ENCODE measurements around the gene FAM89A.

FAM89A gene

DNA sequence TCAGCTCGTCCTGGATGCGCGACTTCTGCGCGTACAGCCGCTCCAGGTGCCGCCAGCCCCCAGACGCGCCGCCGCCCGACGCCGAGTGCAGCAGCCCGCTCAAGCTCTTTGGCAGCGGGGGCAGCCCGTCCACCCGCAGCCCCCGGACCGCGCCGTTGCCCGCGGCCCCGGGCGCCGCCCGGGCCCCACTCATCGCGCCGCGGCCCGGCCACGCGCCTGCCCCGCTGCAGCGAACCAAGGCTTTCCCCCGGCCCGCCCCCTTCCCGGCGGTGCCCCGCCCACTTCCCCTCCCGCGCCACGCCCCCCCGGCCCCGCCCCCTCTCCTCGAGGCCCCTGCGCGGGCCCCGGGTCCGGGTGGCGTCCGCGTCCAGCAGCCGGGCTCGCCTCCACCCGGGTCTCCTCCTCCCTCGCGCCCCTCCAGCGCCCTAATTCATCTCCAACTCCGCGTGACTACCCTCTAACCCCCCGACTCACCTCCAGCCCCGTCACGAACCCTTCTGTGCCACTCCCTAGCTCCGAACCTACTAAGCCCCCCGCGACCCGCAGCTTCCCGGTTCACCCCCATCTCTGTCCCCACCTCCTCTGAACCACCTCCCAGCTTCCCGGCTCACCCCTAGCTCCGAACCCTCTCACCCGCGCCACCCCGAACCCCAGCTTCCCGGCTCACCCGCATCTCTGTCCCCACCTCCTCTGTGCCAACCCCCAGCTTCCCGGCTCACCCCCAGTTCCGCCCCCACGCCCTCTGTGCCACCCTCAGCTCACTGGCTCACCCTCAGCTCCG is at the start of gene FAM89A:
Gene FAM89A (minus strand): TSS at position 236 of the 781 bp plus-strand sequence. CDS start 43 bp downstream, at position 193.
- DNase-seq = no peak

DNA sequence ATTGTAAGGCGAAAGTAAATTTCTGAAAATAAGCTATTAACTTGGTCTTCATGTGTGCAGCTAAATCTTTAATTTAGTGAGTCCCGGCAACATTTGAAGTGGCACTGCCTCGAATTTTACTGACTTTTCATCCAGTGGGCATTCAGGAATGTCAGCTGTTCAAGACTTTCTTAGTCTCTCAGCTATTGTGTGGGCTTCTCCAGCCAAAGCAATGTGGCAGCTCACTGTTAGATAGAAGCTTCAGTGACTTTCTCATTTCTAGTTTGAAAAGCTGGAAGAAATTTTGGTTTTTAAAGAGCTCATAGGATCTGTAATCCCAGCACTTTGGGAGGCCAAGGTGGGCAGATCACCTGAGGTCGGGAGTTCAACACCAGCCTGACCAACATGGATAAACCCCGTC is 44.3 kb upstream of the FAM89A start:
- DNase-seq = no peak

DNA sequence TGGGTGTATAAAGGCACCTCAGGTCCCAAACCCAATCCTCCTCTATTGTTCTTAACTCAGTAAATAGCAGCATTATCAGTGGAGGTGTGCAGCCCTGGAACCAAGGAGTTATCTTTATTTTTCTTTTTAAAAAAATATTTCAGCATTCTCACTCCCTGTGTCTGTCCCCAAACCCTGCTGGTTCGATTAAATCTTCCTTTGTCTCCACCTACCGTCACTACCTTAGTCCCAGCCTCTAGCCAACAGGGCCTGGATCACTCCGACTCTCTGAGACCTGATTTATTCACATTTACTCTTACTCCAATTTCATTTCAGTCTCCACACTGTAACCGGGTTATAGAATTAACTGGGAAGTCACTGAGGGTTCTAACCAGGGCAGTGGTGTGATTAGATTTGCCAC is 39.1 kb upstream of the FAM89A start:
- no peak for DNase-seq

DNA sequence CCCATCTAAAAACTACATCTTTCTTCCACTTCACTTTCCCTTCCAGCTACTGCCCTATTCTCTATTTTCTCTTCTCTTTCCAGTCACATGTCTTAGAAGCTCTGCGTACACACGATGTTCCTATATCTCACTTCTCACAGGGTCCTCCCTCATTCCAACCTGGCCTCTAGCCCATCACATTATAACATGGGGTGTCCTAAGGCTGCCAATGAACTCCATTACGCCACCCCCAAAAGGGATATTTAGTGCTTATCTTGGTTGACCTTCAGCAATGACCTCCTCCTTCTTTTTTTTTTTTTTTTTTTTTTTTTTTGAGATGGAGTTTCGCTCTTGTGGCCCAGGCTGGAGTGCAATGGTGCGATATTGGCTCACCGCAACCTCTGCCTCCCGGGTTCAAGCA is 38.2 kb upstream of the FAM89A start:
- no peak for DNase-seq

DNA sequence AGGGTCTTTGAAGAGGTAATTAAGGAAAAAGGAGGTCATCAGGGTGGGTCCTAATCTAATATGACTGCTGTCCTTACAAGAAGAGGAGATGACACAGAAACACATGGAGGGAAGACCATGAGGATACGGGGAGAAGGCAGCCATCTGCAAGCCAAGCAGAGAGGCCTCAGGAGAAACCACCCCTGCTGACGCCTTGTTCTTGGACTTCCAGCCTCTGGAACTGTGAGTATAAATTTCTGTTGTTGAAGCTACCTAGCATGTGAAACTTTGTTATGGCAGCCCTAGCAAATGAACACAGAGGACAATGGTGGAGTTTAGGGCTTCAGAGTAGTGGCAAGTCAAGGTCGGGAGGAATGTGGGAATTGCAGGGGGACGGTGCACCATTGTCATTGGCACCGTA is 36.7 kb upstream of the FAM89A start:
- no peak for DNase-seq

DNA sequence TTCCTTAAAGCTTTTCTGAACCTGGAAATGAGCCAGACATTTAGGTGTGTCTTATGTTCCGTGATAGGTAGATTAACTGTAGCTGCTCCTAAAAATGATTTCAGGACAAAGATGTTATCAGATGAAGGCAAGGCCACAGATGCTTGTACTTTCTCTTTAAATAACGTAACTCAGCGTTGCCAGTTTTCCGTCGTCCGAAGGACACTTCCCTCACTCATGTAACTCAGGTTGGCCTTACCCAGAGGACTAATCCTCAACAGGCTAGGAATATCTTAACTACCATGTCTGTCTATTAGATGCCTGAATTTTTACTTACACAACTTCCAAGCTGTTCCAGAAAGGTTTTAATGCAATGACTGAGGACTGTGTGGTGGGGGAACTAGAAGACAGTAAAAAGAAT is 35.4 kb upstream of the FAM89A start:
- no peak for DNase-seq

DNA sequence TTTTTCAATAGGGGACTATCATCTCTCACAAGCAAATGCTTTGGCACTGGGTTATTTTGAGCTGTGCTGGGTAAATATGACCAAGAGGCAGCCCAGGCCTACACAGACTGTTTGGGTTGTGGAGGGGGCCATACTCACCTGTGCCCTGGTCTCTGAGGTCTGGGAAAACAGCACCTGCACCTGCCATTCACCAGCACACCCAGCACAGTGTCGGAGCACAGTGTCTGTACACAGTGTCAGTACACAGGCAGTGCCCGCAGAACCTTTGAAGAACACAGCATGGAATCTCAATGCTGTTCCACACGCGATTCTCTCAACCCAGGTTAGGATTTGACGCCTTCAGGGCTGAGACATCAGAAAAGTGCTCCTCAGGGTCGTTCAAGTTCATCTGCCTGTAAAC is 35.0 kb upstream of the FAM89A start:
- no peak for DNase-seq

DNA sequence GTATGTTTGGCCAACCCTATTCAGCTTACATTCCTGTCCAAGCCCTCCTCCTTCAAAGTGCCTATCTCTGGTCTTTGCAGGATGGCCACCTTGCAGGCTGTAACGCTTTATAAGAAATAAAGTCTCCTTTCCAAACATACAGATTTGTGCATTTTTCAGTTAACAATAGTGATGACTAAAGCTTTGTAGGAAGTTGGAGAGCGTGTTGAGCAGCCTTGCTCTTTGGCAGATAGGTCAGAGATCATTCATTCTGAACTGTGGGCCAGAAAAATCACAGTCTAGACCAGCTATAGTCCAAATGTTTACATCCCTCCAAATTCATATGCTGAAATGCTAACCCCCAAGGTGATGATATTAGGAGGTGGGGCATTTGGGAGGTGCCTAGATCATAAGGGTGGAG is 34.0 kb upstream of the FAM89A start:
- DNase-seq = no peak

DNA sequence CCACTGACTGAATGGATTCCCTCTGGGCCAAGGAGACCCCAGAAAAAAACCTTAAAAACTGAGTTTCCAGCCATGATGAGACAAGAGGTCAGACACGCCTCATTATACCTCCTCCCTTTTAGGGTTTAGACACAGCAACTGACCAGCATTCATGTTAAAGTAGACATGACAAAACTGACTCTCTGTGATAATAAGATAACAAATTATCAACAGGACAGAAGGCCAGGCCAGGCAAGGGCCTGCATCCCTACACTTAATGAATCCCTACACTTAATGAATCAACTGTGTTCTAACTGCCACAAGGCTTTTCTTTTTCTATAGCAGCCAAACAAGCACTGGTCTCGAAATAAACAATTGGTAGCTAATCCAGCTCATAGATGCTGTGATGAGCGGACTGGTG is 33.3 kb upstream of the FAM89A start:
- no peak for DNase-seq

DNA sequence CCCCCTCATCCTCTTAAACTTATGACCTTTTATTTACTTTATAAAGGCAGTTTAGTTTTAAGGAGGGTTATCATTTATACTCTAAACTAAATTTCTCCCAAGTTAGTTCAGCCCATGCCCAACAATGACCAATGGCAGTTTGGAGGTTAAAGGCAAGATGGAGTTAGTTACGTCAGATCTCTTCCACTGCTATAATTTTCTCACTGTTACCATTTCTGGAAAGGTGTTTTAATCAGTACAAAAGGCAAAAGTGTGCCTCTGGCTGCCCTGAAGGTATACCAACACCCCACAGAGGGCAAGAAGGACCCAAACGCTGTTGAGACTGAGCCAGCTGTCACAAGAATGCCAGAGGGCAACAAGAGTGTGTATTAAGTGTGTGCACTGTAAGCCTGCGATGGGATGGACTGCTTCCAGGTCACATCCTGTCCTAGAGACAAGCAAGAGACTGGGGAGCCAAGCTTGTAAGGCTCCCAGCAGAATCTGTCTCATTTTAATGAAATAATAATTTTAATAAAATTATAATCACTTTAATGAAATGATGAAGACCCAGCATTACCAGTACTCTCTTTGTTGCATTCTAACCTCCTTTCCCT is 32.5 kb upstream of the FAM89A start:
- no peak for DNase-seq

DNA sequence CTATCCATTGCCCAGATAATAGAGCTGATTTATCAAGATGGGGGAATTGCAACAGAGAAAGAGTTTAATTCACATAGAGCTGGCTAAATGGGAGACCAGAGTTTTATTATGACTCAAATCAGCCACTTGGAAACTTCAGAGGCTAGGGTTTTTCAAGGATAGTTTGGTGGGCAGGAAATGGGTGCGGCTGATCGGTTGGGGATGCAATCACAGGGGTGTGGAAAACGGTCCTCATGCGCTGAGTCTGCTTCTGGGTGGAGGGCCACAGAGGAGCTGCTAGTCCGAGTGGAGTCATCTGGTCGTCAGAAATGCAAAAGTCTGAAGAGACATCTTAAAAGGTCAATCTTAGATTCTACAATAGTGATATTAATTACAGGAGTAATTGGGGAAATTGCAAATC is 32.0 kb upstream of the FAM89A start:
- no peak for DNase-seq

DNA sequence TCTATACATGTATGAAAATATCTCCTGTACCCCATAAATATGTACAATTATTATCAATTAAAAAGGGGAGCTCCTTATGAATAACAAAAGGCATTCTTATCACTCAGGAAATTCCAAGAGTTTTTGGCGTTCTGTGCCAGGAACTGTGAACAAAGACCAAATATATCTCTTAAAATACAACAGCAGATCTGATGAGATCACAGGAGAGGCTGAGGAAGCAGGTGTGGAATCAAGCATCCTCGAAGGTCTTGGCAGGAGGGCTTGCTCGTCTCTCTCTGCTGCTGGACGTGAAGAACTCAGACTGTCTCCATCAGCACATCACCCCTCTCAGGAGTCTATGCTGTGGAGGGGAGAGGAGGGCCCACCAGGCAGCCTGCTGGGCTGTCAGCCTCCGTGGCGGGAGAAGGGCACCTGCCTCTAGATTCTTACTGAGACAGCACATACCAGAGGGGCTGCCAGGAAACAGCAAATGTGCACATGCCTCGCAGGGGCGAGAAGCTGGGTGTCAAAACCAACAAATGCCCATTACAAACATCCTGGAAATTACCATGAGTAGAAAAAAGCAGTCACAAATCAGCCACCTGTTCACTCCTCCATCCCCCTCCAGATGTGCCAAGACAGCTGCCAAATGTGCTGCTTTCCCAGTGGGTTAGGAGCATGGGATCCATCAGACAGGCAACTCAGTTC is 30.8 kb upstream of the FAM89A start:
- DNase-seq = no peak

DNA sequence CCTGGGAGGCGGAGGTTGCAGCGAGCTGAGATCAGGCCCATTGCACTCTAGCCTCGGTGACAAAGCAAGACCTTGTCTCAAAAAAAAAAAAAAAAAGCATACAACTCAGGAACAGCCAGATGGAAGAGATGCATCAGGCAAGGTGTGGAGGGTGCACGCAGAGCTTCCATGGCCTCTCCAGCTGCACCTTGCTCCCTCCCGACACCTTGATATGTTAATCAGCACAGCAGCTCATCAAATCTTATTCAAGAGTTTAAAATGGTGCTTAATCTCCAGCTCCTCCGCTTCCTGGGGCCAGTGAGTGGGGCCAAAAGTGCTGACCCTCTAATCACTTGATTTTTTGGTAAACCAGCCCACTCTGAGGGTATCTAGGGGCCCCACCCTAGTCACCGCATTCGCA is 29.3 kb upstream of the FAM89A start:
- no peak for DNase-seq

DNA sequence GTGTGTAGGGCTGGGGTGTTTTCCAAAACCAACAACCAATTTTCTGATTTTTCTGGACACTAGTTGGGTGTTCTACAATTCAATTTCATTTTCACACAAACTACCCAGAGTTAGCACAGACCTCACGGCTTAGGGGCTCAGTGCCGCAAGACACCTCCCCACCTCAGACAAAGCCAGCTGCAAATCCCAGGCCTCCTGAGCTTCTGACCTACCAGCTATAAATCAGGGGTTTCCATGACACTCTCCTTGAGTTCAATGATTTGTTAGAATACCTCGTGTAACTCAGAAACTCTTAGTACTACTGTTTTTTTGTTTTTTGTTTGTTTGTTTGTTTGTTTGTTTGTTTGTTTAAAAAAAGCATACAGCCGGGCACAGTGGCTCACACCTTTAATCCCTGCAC is 28.7 kb upstream of the FAM89A start:
- no peak for DNase-seq

DNA sequence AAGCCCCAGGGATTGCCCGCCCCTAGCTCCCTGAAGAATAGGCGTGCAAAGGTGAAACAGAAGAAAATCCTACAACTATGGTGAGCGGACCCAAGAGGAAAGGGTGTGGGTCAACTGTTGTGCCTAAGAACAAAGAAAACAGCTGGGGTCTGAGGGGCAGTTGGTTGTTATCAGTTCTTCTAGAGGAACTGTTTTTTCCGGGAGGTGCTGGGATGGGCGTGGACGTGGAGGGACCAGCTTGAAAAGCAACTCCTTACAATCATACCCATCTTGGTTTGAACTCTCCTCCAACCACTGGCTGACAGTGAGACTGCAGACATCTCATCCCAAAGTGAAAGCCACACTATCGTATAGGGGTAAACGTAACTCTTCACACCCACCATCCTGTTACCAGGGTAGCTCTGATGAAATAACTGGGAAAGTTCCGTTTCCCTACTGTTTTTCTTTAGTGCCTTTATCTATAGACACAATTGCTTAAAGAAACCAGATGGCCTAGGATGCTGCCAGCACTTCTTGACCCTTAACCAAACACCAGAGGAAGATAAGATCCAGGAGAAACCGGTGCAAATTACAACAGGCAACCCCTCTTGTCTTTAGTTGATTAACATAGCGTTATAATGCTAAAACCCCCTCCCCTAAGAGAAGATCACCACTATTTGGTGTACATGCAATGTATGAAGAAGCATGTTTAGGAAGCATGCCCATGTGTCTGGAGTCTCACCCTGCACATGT is 25.6 kb upstream of the FAM89A start:
- no peak for DNase-seq

DNA sequence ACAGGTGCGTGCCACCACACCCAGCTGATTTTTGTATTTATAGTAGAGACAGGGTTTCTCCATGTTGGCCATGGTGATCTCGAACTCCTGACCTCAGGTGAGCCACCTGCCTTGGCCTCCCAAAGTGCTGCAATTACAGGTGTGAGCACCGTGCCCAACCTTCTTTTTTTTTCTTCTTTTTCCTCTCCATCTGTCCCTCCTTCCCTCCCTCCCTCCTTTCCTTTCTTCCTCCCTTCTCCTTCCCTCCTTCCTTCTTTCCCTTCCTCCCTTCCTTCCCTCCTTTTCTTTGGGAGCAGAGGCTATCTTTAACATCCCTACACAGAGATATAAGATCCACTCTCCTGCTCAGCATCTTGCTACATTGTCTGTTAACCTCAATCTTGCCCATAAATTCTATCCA is 24.4 kb upstream of the FAM89A start:
- DNase-seq = no peak

DNA sequence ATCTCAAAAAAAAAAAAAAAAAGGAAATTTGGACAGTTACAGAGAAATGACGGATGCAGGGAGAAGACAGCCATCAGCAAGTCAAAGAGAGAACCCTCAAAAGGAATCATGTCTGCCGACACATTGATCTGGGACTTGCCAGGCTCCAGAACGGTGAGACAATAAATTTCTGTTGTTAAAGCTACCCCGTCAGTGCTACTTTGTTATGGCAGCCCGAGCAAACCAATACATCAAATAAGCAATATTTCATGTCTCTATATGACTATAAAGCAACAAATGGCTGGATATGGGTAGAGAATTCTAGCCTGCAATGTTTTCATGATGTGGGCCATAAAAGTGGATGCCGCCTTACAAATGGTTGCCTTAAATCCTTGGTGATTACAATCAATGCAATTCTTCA is 23.3 kb upstream of the FAM89A start:
- no peak for DNase-seq

DNA sequence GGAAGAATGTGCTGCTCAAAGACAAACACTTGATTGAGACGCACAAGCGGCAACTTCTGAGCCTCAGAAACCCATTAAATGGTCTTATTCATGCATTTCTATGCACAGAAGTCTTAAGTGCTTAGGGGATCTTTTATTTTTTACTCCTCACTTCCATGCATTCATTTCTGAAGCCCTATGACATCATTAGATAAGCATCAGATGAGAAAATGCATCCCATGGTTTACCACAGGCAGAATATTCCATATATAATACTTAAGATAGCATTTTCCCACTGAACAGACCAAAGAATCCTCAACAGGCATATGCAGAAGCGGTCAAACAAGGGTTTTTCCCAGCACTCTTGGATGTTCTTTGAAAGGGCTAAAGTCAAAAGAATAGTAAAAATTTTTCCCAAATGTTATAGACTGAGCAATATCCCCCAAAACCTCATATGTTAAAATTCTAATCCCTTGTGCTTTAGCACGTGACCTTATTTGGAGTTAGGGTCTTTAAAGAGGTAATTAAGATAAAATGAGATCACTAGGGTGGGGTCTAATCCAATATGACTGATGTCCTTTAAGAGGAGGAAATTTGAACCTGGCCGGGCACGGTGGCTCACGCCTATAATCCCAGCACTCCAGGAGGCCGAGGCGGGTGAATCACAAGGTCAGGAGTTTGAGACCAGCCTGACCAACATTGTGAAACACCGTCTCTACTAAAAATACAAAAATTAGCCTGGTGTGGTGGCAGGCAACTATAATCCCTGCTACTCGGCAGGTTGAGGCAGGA is 22.6 kb upstream of the FAM89A start:
- DNase-seq = no peak

DNA sequence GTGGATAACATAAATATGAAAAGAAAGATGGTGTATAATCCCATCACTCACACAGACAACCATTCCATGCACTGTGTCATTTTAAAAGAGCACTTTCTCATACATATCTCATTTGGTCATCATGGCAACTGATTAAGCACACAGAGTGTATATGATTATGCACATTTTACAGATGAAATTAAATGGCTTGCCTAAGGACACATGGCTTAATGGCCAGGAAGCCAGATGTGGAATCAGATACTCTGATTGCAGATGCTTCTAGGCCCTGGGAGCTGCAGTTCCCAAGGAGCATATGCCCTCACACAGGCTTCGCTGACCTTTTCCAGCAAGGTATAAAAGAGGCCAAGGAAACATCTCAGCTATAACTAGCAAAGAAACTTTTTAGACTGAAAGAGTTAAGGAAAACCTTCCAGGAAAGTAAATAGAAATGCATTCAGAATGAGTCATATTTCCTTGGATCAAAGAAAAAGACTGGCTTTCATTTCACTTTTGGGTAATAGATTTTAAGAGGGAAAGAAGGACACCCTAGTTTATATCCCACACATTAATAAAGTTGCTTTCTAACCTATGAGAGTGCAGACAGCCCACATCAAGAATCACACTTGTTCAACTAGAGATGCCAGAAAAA is 19.6 kb upstream of the FAM89A start:
- DNase-seq = no peak

DNA sequence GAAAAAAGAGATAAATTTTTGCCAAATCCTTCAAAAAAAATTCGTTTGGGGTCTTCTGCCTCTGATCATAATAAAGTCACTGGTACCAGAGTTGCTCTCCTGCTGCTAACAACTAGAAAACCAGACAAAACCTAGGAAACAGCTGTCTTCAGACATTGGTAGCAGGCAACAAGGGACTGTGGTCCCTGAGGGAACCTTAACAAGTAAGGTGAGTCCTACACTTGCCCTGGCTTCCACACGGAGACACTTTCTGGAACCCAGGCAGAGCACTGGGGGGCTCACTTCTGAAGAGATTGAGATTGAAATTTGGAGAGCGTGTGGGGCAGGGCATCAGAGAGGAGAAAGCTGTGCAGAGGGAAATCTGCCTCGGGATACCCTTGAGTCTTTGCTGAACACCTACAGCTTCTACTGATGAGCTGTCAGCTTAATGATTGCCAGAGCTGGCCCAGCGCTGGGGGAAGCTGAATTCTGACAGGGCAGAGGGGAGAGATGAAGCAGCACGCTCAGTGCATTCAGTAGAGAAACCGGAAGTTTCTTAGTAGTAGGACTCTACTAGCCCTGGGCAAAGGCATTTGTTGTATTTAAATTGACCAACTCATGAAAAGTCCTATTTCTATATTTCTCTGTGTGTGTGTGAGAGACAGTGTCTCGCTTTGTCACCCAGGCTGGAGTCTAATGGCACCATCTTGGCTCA is 18.5 kb upstream of the FAM89A start:
- DNase-seq = no peak

DNA sequence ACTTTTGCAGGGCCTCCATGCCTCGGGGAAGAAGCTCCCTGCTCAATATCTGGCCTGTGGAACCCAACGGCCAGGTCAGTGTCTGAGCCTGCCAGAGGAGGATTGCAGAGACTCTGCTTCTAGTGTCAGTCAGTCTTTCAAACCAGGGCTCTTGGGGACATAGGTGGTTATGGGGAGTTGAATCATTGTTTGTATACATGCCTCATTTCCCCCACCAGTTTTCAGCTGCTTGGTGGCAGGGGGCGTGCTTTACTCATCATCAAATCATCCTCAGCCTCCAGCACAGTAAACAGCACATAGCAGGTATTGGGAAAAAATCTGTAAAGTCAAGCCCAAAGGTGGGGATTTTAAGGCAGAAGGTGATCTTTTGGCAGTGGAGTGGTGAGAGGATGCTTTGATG is 17.4 kb upstream of the FAM89A start:
- DNase-seq = no peak

DNA sequence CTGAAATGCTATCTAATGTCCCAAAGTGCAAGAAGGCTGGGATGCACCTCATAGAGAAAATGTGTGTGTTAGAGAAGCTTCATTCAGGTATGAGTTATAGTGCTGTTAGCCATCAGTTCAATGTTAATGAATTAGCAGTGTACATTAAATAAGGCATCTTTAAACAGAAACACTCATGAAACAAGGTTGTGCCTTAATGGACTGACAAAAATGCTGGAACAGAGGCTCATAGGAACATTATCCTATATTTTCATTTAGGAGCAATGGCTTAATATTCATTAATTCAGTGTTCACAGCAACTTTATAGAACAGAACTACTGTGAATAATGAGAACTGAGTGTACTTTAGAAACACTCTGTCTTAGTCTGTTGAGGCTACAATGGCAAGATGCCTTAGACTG is 15.2 kb upstream of the FAM89A start:
- DNase-seq = no peak

Measured in NCI-H510A treated with DMSO at 0.1 percent for 48 hours (cell line).